PFSK-1 (cell line): ENCODE data around the gene PAQR4.

ENCODE experiments used
- REST ChIP-seq, 2 experiments: IDR thresholded peaks; 2 replicates each; pipeline versions ENCODE4 v1.6.1 to v1.8.0; 2011 to 2012; ENCODE audit warnings: low read depth in 2 of 2, low read length in 2 of 2, control low read depth in 1 of 2, inconsistent platforms in 1 of 2, mild to moderate bottlenecking in 1 of 2, moderate library complexity in 1 of 2; ENCODE audit not compliant: insufficient read depth in 1 of 2
- TAF1 ChIP-seq: IDR thresholded peaks from 2 replicates; pipeline ENCODE4 v1.6.1; 2012; ENCODE audit warnings: low read length, control low read depth, borderline replicate concordance; ENCODE audit not compliant: insufficient read depth

- TF ChIP-seq REST (IDR thresholded peaks at IDR 0.05; ENCODE audit: insufficient read depth in 1 of 2, low read depth in 2 of 2, low read length in 2 of 2) (no peak), TAF1 (no peak)
Observed at GRCh38 chr16:2985462-2985861, 16.3 kb downstream of the PAQR4 start.
